SU-DHL-6 (cell line): ENCODE data around the gene TMCO4.

Source experiments
- H2AFZ ChIP-seq: fragments of 200-600 bp; sonication (generic); 2 replicates; pipeline ENCODE4 v1.6.1; 2014; ENCODE audit warnings: low read depth, mild to moderate bottlenecking, moderate library complexity, mixed read lengths, antibody characterized with exemption, low read length; ENCODE audit not compliant: severe bottlenecking
- H3F3A ChIP-seq: fragments of 200-600 bp; shearing (Covaris generic); 2 replicates; pipeline ENCODE4 v1.6.0; 2016; ENCODE audit warnings: antibody characterized with exemption, mild to moderate bottlenecking; ENCODE audit not compliant: insufficient read depth
- H3K27ac ChIP-seq: fragments of 200-600 bp; sonication (generic); 2 replicates; pipeline ENCODE4 v1.5.1; 2016; ENCODE audit warnings: low read depth, mild to moderate bottlenecking, low read length, moderate library complexity, mixed read lengths
- H3K27me3 ChIP-seq: fragments of 200-600 bp; sonication (generic), shearing (Covaris generic); 2 replicates; pipeline ENCODE4 v1.6.0; 2014; ENCODE audit warnings: mild to moderate bottlenecking, low read length
- H3K36me3 ChIP-seq: fragments of 200-600 bp; sonication (generic); 2 replicates; pipeline ENCODE4 v1.6.1; 2014; ENCODE audit warnings: mild to moderate bottlenecking, low read length, mixed read lengths
- H3K4me2 ChIP-seq: fragments of 300-600, 200-600 bp; shearing (Covaris generic), sonication (generic); 2 replicates; pipeline ENCODE4 v1.6.0; 2014; ENCODE audit warnings: low read length, low read depth, mild to moderate bottlenecking; ENCODE audit not compliant: poor library complexity, severe bottlenecking
- H3K4me3 ChIP-seq: fragments of 200-600 bp; sonication (generic); 2 replicates; pipeline ENCODE4 v1.5.1; 2014; ENCODE audit warnings: antibody characterized with exemption, low read length, mild to moderate bottlenecking, mixed read lengths; ENCODE audit not compliant: insufficient read depth, poor library complexity, severe bottlenecking
- H3K79me2 ChIP-seq: fragments of 200-600 bp; sonication (generic); 2 replicates; pipeline ENCODE4 v1.6.1; 2014; ENCODE audit warnings: mild to moderate bottlenecking, low read length, moderate library complexity; ENCODE audit not compliant: insufficient read depth
- H3K9ac ChIP-seq: fragments of 200-600 bp; sonication (generic); 2 replicates; pipeline ENCODE4 v1.7.0; 2014; ENCODE audit warnings: mild to moderate bottlenecking, low read length
- H3K9me2 ChIP-seq: fragments of 200-600 bp; sonication (generic); replicated peaks from 2 replicates; pipeline ENCODE4 v1.6.1; 2014; ENCODE audit warnings: low read length; ENCODE audit not compliant: insufficient read depth
- H3K9me3 ChIP-seq: fragments of 200-600 bp; sonication (generic); 2 replicates; pipeline ENCODE4 v1.6.1; 2014; ENCODE audit warnings: low read length, mixed read lengths; ENCODE audit not compliant: insufficient read depth
- H4K20me1 ChIP-seq: fragments of 200-600 bp; sonication (generic); 2 replicates; pipeline ENCODE4 v1.6.1; 2014; ENCODE audit warnings: low read depth, mild to moderate bottlenecking, antibody characterized with exemption, low read length, moderate library complexity, mixed read lengths
- CTCF ChIP-seq: fragments of 200-600 bp; sonication (generic); IDR thresholded peaks from one replicate; pipeline ENCODE4 v1.5.1; 2017; ENCODE audit warnings: antibody characterized with exemption, mild to moderate bottlenecking, low read length, moderate library complexity; ENCODE audit not compliant: insufficient read depth, poor library complexity, severe bottlenecking
- EZH2phosphoT487 ChIP-seq: fragments of 200-600 bp; sonication (generic), shearing (Covaris generic); conservative IDR thresholded peaks from 2 replicates; pipeline ENCODE4 v1.6.1; 2018; ENCODE audit warnings: mild to moderate bottlenecking, antibody characterized with exemption, low read length, moderate library complexity, mixed read lengths

The TMCO4 gene

GRCh38 chr1:19747761-19748160 is 52.0 kb downstream of the TMCO4 start:
- Histone ChIP-seq H3K9me3 (no peaks in the 10 kb centered on the region), H3K9me2 (no peaks in the 10 kb centered on the region), H3K4me3 (no peak overlapping the region), H3K27me3 (no peaks in the 10 kb centered on the region), H2AFZ (no peak overlapping the region), H3K36me3 (no peaks in the 10 kb centered on the region), H3K9ac (no peak overlapping the region), H3K27ac (no peak overlapping the region), H3K79me2 (no peaks in the 10 kb centered on the region), H3F3A (no peaks in the 10 kb centered on the region), H3K4me2 (no peak overlapping the region), H4K20me1 (no peaks in the 10 kb centered on the region)
- TF ChIP-seq CTCF (no peak), EZH2phosphoT487 (no peak)

GRCh38 chr1:19744886-19745285 is 54.8 kb downstream of the TMCO4 start:
- H3K9me2 ChIP-seq: no peaks in the 10 kb centered on the region
- no peaks in the 10 kb centered on the region for H3K36me3 ChIP-seq
- no peaks in the 10 kb centered on the region for H3K9me3 ChIP-seq
- no peaks in the 10 kb centered on the region for H3F3A ChIP-seq
- H3K27ac ChIP-seq: no peak overlapping the region
- TF ChIP-seq EZH2phosphoT487 (no peak), CTCF (no peak)
- H3K4me2 ChIP-seq: no peak overlapping the region
- no peaks in the 10 kb centered on the region for H4K20me1 ChIP-seq
- H3K4me3 ChIP-seq: no peak overlapping the region
- no peaks in the 10 kb centered on the region for H3K79me2 ChIP-seq
- no peak overlapping the region for H3K9ac ChIP-seq
- no peaks in the 10 kb centered on the region for H3K27me3 ChIP-seq
- no peak overlapping the region for H2AFZ ChIP-seq

- Histone ChIP-seq H3K79me2 (no peaks in the 10 kb centered on the region), H3K27me3 (no peaks in the 10 kb centered on the region), H3K4me2 (no peak overlapping the region), H3K9me2 (no peaks in the 10 kb centered on the region), H3K9me3 (no peaks in the 10 kb centered on the region), H3K36me3 (no peaks in the 10 kb centered on the region), H3K9ac (no peak overlapping the region), H2AFZ (no peak overlapping the region), H4K20me1 (no peaks in the 10 kb centered on the region), H3K4me3 (no peak overlapping the region), H3K27ac (no peak overlapping the region), H3F3A (no peaks in the 10 kb centered on the region)
- TF ChIP-seq EZH2phosphoT487 (no peak), CTCF (no peak)
Measured at GRCh38 chr1:19744335-19744743, 55.4 kb downstream of the TMCO4 start.

GRCh38 chr1:19743793-19744192 is 55.9 kb downstream of the TMCO4 start:
- H3K4me3 ChIP-seq: no peak overlapping the region
- H3K27me3 ChIP-seq: no peaks in the 10 kb centered on the region
- no peak overlapping the region for H2AFZ ChIP-seq
- H3K36me3 ChIP-seq: no peaks in the 10 kb centered on the region
- no peaks in the 10 kb centered on the region for H3K9me3 ChIP-seq
- no peaks in the 10 kb centered on the region for H3K79me2 ChIP-seq
- H3K9ac ChIP-seq: no peak overlapping the region
- H3K9me2 ChIP-seq: no peaks in the 10 kb centered on the region
- TF ChIP-seq CTCF (no peak), EZH2phosphoT487 (no peak)
- no peaks in the 10 kb centered on the region for H4K20me1 ChIP-seq
- no peak overlapping the region for H3K4me2 ChIP-seq
- no peaks in the 10 kb centered on the region for H3F3A ChIP-seq
- H3K27ac ChIP-seq: no peak overlapping the region
